Trophoblast cell (in vitro differentiated cells and primary cell): Measurements from ENCODE around the gene RNU6-7.

Experiments
- DNase-seq, 2 donors: peaks; one replicate each; pipeline ENCODE4 v3.0.0-alpha.2; 2016
- H2AFZ ChIP-seq: 2 replicates; pipeline ENCODE4 v1.6.1; 2013; ENCODE audit warnings: low read length, moderate library complexity, mild to moderate bottlenecking; ENCODE audit not compliant: insufficient read depth, poor library complexity
- H2AK5ac ChIP-seq: 2 replicates; pipeline ENCODE4 v1.6.1; 2013; ENCODE audit warnings: mild to moderate bottlenecking, low read length
- H2BK120ac ChIP-seq: 2 replicates; pipeline ENCODE4 v1.6.1; 2013; ENCODE audit warnings: low read length, mild to moderate bottlenecking, moderate library complexity; ENCODE audit not compliant: insufficient read depth, poor library complexity
- H2BK12ac ChIP-seq: 2 replicates; pipeline ENCODE4 v1.6.1; 2013; ENCODE audit warnings: mild to moderate bottlenecking, low read length, moderate library complexity
- H2BK5ac ChIP-seq: 2 replicates; pipeline ENCODE4 v1.6.1; 2013; ENCODE audit warnings: low read length, low read depth, moderate library complexity, mild to moderate bottlenecking; ENCODE audit not compliant: poor library complexity
- H3K14ac ChIP-seq: 2 replicates; pipeline ENCODE4 v1.6.1; 2013; ENCODE audit warnings: mild to moderate bottlenecking, low read length
- H3K18ac ChIP-seq: 2 replicates; pipeline ENCODE4 v1.6.1; 2013; ENCODE audit warnings: mild to moderate bottlenecking, low read length
- H3K23ac ChIP-seq: 2 replicates; pipeline ENCODE4 v1.6.1; 2013; ENCODE audit warnings: low read length
- H3K27ac ChIP-seq: 2 replicates; pipeline ENCODE4 v1.5.1; 2013; ENCODE audit warnings: low read depth, mild to moderate bottlenecking, inconsistent platforms, low read length, moderate library complexity
- H3K27me3 ChIP-seq: 2 replicates; pipeline ENCODE4 v1.6.1; 2013; ENCODE audit warnings: inconsistent platforms, mild to moderate bottlenecking, low read length, moderate library complexity; ENCODE audit not compliant: insufficient read depth
- H3K36me3 ChIP-seq, 2 experiments: 1 replicate in 1 of 2; 2 replicates in 1 of 2; pipeline ENCODE4 v1.6.1; 2013; ENCODE audit warnings: low read length in 2 of 2, mild to moderate bottlenecking in 2 of 2, moderate library complexity in 1 of 2; ENCODE audit not compliant: insufficient read depth in 2 of 2, control insufficient read depth in 1 of 2
- H3K4ac ChIP-seq: 2 replicates; pipeline ENCODE4 v1.6.1; 2013; ENCODE audit warnings: low read depth, mild to moderate bottlenecking, low read length, moderate library complexity
- H3K4me1 ChIP-seq, 2 experiments: 1 replicate in 1 of 2; 2 replicates in 1 of 2; pipeline ENCODE4 v1.6.1; 2013; ENCODE audit warnings: low read length in 2 of 2, mild to moderate bottlenecking in 2 of 2, moderate library complexity in 1 of 2; ENCODE audit not compliant: insufficient read depth in 2 of 2, control insufficient read depth in 1 of 2
- H3K4me2 ChIP-seq: 2 replicates; pipeline ENCODE4 v1.6.1; 2013; ENCODE audit warnings: inconsistent platforms, mild to moderate bottlenecking, low read length, moderate library complexity
- H3K4me3 ChIP-seq: 2 replicates; pipeline ENCODE4 v1.5.1; 2013; ENCODE audit warnings: mild to moderate bottlenecking, low read depth, low read length, inconsistent platforms
- H3K79me1 ChIP-seq: one replicate; pipeline ENCODE4 v1.6.1; 2013; ENCODE audit warnings: low read length
- H3K79me2 ChIP-seq: 2 replicates; pipeline ENCODE4 v1.6.1; 2013; ENCODE audit warnings: low read length, mild to moderate bottlenecking; ENCODE audit not compliant: control insufficient read depth, insufficient read depth, poor library complexity
- H3K9ac ChIP-seq: 2 replicates; pipeline ENCODE4 v1.6.1; 2013; ENCODE audit warnings: mild to moderate bottlenecking, low read length
- H3K9me3 ChIP-seq: 2 replicates; pipeline ENCODE4 v1.6.1; 2013; ENCODE audit warnings: low read depth, mild to moderate bottlenecking, control low read depth, inconsistent platforms, low read length; ENCODE audit not compliant: insufficient read depth
- H4K12ac ChIP-seq: 2 replicates; pipeline ENCODE4 v1.6.1; 2013; ENCODE audit warnings: low read depth, mild to moderate bottlenecking, low read length, moderate library complexity
- H4K8ac ChIP-seq: 2 replicates; pipeline ENCODE4 v1.6.1; 2013; ENCODE audit warnings: low read depth, mild to moderate bottlenecking, low read length, moderate library complexity
- H4K91ac ChIP-seq: one replicate; pipeline ENCODE4 v1.6.1; 2013; ENCODE audit warnings: low read depth, mild to moderate bottlenecking, low read length, moderate library complexity
- WGBS: extraction: QIAGEN DNeasy Blood & Tissue Kit; methylation state at CpG from one replicate; pipeline ENCODE4 v1.1.7; 2013; ENCODE audit warnings: missing lambda C conversion rate; ENCODE audit not compliant: insufficient read length, insufficient coverage; ENCODE audit errors: extremely low coverage; 5-methylcytosine and 5-hydroxymethylcytosine counted together

The RNU6-7 gene

GRCh38 chr14:32169191-32169590 is 32.7 kb upstream of the RNU6-7 start:
- no peak overlapping the region for H3K27ac ChIP-seq
- no peak overlapping the region for H4K8ac ChIP-seq
- H3K4me1 ChIP-seq: no peaks in the 10 kb centered on the region
- no peak overlapping the region for H2BK120ac ChIP-seq
- H3K14ac ChIP-seq: no peak overlapping the region
- no peak overlapping the region for H2BK12ac ChIP-seq
- H3K79me2 ChIP-seq: no peaks in the 10 kb centered on the region
- H2AK5ac ChIP-seq: no peak overlapping the region
- no peak overlapping the region for H3K23ac ChIP-seq
- no peaks in the 10 kb centered on the region for H3K79me1 ChIP-seq
- no peak for DNase-seq
- no peaks in the 10 kb centered on the region for H3K36me3 ChIP-seq
- H3K4me2 ChIP-seq: no peak overlapping the region
- H3K9ac ChIP-seq: no peak overlapping the region
- H3K4ac ChIP-seq: no peak overlapping the region
- no peak overlapping the region for H3K18ac ChIP-seq
- H3K9me3 ChIP-seq: peaks cover 3% of the 10 kb centered on the region
- WGBS: no CpG with 5 or more reads among the region's 3 CpGs
- no peak overlapping the region for H2BK5ac ChIP-seq
- H4K12ac ChIP-seq: no peak overlapping the region
- H3K27me3 ChIP-seq: no peaks in the 10 kb centered on the region
- H4K91ac ChIP-seq: no peak overlapping the region
- no peak overlapping the region for H2AFZ ChIP-seq
- H3K4me3 ChIP-seq: no peak overlapping the region

- Histone ChIP-seq H2BK120ac (no peak overlapping the region), H3K4me1 (no peaks in the 10 kb centered on the region), H3K27me3 (no peaks in the 10 kb centered on the region), H3K23ac (no peak overlapping the region), H3K79me2 (no peaks in the 10 kb centered on the region), H3K4me2 (no peak overlapping the region), H2AFZ (no peak overlapping the region), H3K4ac (no peak overlapping the region), H2BK5ac (no peak overlapping the region), H3K9me3 (no peaks in the 10 kb centered on the region), H3K36me3 (no peaks in the 10 kb centered on the region), H3K9ac (no peak overlapping the region), H4K8ac (no peak overlapping the region), H2BK12ac (no peak overlapping the region), H4K12ac (no peak overlapping the region), H3K14ac (no peak overlapping the region), H3K4me3 (no peak overlapping the region), H3K18ac (no peak overlapping the region), H4K91ac (no peak overlapping the region), H2AK5ac (no peak overlapping the region), H3K27ac (no peak overlapping the region), H3K79me1 (no peaks in the 10 kb centered on the region)
- peak in 1 of 2 donors; percentile 12 for DNase-seq
- no CpG with 5 or more reads among the region's 5 CpGs for WGBS
Observed at GRCh38 chr14:32171469-32171868, 30.4 kb upstream of the RNU6-7 start.

- Histone ChIP-seq H3K27ac (no peak overlapping the region), H3K4me1 (no peaks in the 10 kb centered on the region), H3K79me2 (no peaks in the 10 kb centered on the region), H3K9ac (no peak overlapping the region), H3K79me1 (no peaks in the 10 kb centered on the region), H3K4me2 (no peak overlapping the region), H3K18ac (no peak overlapping the region), H3K9me3 (peaks cover 1% of the 10 kb centered on the region), H3K4me3 (no peak overlapping the region), H3K14ac (no peak overlapping the region), H4K8ac (no peak overlapping the region), H3K36me3 (no peaks in the 10 kb centered on the region), H3K4ac (no peak overlapping the region), H2BK120ac (no peak overlapping the region), H3K23ac (no peak overlapping the region), H3K27me3 (no peaks in the 10 kb centered on the region), H2AK5ac (no peak overlapping the region), H2BK5ac (no peak overlapping the region), H4K91ac (no peak overlapping the region), H2AFZ (no peak overlapping the region), H2BK12ac (no peak overlapping the region), H4K12ac (no peak overlapping the region)
- DNase-seq: no peak
- WGBS: no CpG with 5 or more reads among the region's 2 CpGs
Observed at GRCh38 chr14:32183151-32184058, 18.4 kb upstream of the RNU6-7 start.

GRCh38 chr14:32185097-32185496 is 16.7 kb upstream of the RNU6-7 start:
- no peak overlapping the region for H4K12ac ChIP-seq
- no peaks in the 10 kb centered on the region for H3K27me3 ChIP-seq
- peaks cover 2% of the 10 kb centered on the region for H3K9me3 ChIP-seq
- H2AK5ac ChIP-seq: no peak overlapping the region
- H3K23ac ChIP-seq: no peak overlapping the region
- no peaks in the 10 kb centered on the region for H3K36me3 ChIP-seq
- H3K4me3 ChIP-seq: no peak overlapping the region
- H3K4me2 ChIP-seq: no peak overlapping the region
- no peak overlapping the region for H4K8ac ChIP-seq
- no peak overlapping the region for H3K18ac ChIP-seq
- no peak overlapping the region for H3K9ac ChIP-seq
- no peak overlapping the region for H2AFZ ChIP-seq
- no peak overlapping the region for H2BK120ac ChIP-seq
- no peaks in the 10 kb centered on the region for H3K79me1 ChIP-seq
- no peak overlapping the region for H3K27ac ChIP-seq
- no peak overlapping the region for H2BK12ac ChIP-seq
- no peak overlapping the region for H4K91ac ChIP-seq
- H3K79me2 ChIP-seq: no peaks in the 10 kb centered on the region
- no peak overlapping the region for H3K14ac ChIP-seq
- no peak overlapping the region for H3K4ac ChIP-seq
- DNase-seq: no peak
- H2BK5ac ChIP-seq: no peak overlapping the region
- no CpG with 5 or more reads among the region's 1 CpG for WGBS
- H3K4me1 ChIP-seq: no peaks in the 10 kb centered on the region
